Esophagus (tissue), 2 donors: ENCODE results near the gene TRIM26. TPM values are rescaled to one million over a fixed set of nuclear protein-coding genes. Genes with fewer than 3 reads are reported as not detected.

Experiments used
- H3K27ac ChIP-seq, 2 donors: one replicate each; pipeline ENCODE4 v1.5.1; 2013; ENCODE audit warnings: low read depth in 2 of 2, mild to moderate bottlenecking in 2 of 2, inconsistent platforms in 1 of 2, low read length in 1 of 2, moderate library complexity in 1 of 2
- H3K27me3 ChIP-seq, 2 donors: one replicate each; pipeline ENCODE4 v1.6.1; 2013; ENCODE audit warnings: low read length in 2 of 2, control low read depth in 1 of 2, mild to moderate bottlenecking in 1 of 2; ENCODE audit not compliant: insufficient read depth in 2 of 2, control insufficient read depth in 1 of 2
- H3K36me3 ChIP-seq, 2 donors: one replicate each; pipeline ENCODE4 v1.6.1; 2013; ENCODE audit warnings: low read length in 1 of 2; ENCODE audit not compliant: control insufficient read depth in 2 of 2, insufficient read depth in 2 of 2
- H3K4me1 ChIP-seq, 2 donors: one replicate each; pipeline ENCODE4 v1.6.1; 2013; ENCODE audit warnings: low read length in 1 of 2; ENCODE audit not compliant: control insufficient read depth in 2 of 2, insufficient read depth in 2 of 2
- H3K4me3 ChIP-seq, 2 donors: one replicate each; pipeline ENCODE4 v1.5.1; 2013; ENCODE audit warnings: low read length in 2 of 2, mild to moderate bottlenecking in 2 of 2, low read depth in 1 of 2, moderate library complexity in 1 of 2
- H3K9me3 ChIP-seq, 2 donors: one replicate each; pipeline ENCODE4 v1.6.1; 2013; ENCODE audit warnings: mild to moderate bottlenecking in 2 of 2, low read depth in 1 of 2, low read length in 1 of 2, moderate library complexity in 1 of 2; ENCODE audit not compliant: control insufficient read depth in 2 of 2, insufficient read depth in 1 of 2
- WGBS, 2 donors: extraction: QIAGEN DNeasy Blood & Tissue Kit; methylation state at CpG; one replicate each; pipeline ENCODE4 v1.1.7; 2013; 5-methylcytosine and 5-hydroxymethylcytosine counted together
- polyA plus RNA-seq, 2 donors: library from polyadenylated mRNA; stranded (reverse); fragments of 200-250 nt; gene quantifications; one replicate each; pipeline ENCODE4 v1.2.3, GENCODE V29; 2013
- donor health status: healthy with polysubstance abuse.
- donor health status: Bipolar disorder and iron deficiency.

The TRIM26 gene
- polyA plus RNA-seq, 2 donors: 33.3 to 40.2 TPM

GRCh38 chr6:30198166-30199084 lies 14.8 kb downstream of the TRIM26 start:
- Histone ChIP-seq H3K4me1 (peaks cover 0 to 2% of the 10 kb centered on the region in 2 donors), H3K36me3 (peaks cover 39 to 45% of the 10 kb centered on the region in 2 donors), H3K27me3 (no peaks in the 10 kb centered on the region), H3K4me3 (no peak overlapping the region), H3K27ac (peak overlapping the region in 1 of 2 donors; percentile 4), H3K9me3 (no peaks in the 10 kb centered on the region)
- WGBS, 2 donors: 87 to 90% methylated on average over 28 to 34 of the region's 34 CpGs

GRCh38 chr6:30196376-30196775 lies 16.8 kb downstream of the TRIM26 start:
- no peak overlapping the region for H3K27ac ChIP-seq
- WGBS, 2 donors: 91 to 95% methylated on average over 12 of the region's 12 CpGs
- no peak overlapping the region for H3K4me3 ChIP-seq
- peaks cover 0 to 2% of the 10 kb centered on the region in 2 donors for H3K4me1 ChIP-seq
- no peaks in the 10 kb centered on the region for H3K9me3 ChIP-seq
- H3K27me3 ChIP-seq: no peaks in the 10 kb centered on the region
- H3K36me3 ChIP-seq: peaks cover 39 to 52% of the 10 kb centered on the region in 2 donors

GRCh38 chr6:30195951-30196350 lies 17.3 kb downstream of the TRIM26 start:
- 95 to 100% methylated on average over 1 of the region's 1 CpG for WGBS, 2 donors
- Histone ChIP-seq H3K27me3 (no peaks in the 10 kb centered on the region), H3K4me3 (no peak overlapping the region), H3K36me3 (peaks cover 40 to 53% of the 10 kb centered on the region in 2 donors), H3K9me3 (no peaks in the 10 kb centered on the region), H3K4me1 (peaks cover 0 to 2% of the 10 kb centered on the region in 2 donors), H3K27ac (no peak overlapping the region)

GRCh38 chr6:30194797-30195690 lies 18.2 kb downstream of the TRIM26 start:
- H3K27ac ChIP-seq: no peak overlapping the region
- H3K27me3 ChIP-seq: no peaks in the 10 kb centered on the region
- H3K36me3 ChIP-seq: peaks cover 42 to 54% of the 10 kb centered on the region in 2 donors
- H3K4me1 ChIP-seq: no peaks in the 10 kb centered on the region
- no peak overlapping the region for H3K4me3 ChIP-seq
- H3K9me3 ChIP-seq: no peaks in the 10 kb centered on the region
- 88% methylated on average over 8 of the region's 8 CpGs for WGBS, 2 donors

- no peaks in the 10 kb centered on the region for H3K4me1 ChIP-seq
- H3K27ac ChIP-seq: no peak overlapping the region
- WGBS, 2 donors: 86 to 88% methylated on average over 7 of the region's 7 CpGs
- H3K27me3 ChIP-seq: no peaks in the 10 kb centered on the region
- H3K36me3 ChIP-seq: peaks cover 36 to 48% of the 10 kb centered on the region in 2 donors
- no peaks in the 10 kb centered on the region for H3K9me3 ChIP-seq
- no peak overlapping the region for H3K4me3 ChIP-seq
Measured at GRCh38 chr6:30192076-30192475, 21.1 kb downstream of the TRIM26 start.

- Histone ChIP-seq H3K27me3 (no peaks in the 10 kb centered on the region), H3K4me3 (no peak overlapping the region), H3K9me3 (no peaks in the 10 kb centered on the region), H3K36me3 (peaks cover 25 to 45% of the 10 kb centered on the region in 2 donors), H3K27ac (no peak overlapping the region), H3K4me1 (no peaks in the 10 kb centered on the region)
- 94 to 97% methylated on average over 5 of the region's 5 CpGs for WGBS, 2 donors
Measured at GRCh38 chr6:30188541-30188940, 24.7 kb downstream of the TRIM26 start.

- no peaks in the 10 kb centered on the region for H3K27me3 ChIP-seq
- WGBS, 2 donors: 93 to 94% methylated on average over 16 to 20 of the region's 20 CpGs
- no peaks in the 10 kb centered on the region for H3K9me3 ChIP-seq
- H3K27ac ChIP-seq: no peak overlapping the region
- no peaks in the 10 kb centered on the region for H3K4me1 ChIP-seq
- H3K36me3 ChIP-seq: peaks cover 24 to 37% of the 10 kb centered on the region in 2 donors
- H3K4me3 ChIP-seq: no peak overlapping the region
Measured at GRCh38 chr6:30185846-30186484, 27.2 kb downstream of the TRIM26 start.

- Histone ChIP-seq H3K27me3 (no peaks in the 10 kb centered on the region), H3K27ac (no peak overlapping the region), H3K9me3 (no peaks in the 10 kb centered on the region), H3K4me1 (no peaks in the 10 kb centered on the region), H3K36me3 (peaks cover 14 to 24% of the 10 kb centered on the region in 2 donors), H3K4me3 (no peak overlapping the region)
- 71 to 88% methylated on average over 5 of the region's 5 CpGs for WGBS, 2 donors
Measured at GRCh38 chr6:30184417-30185031, 28.7 kb downstream of the TRIM26 start.

- H3K27me3 ChIP-seq: no peaks in the 10 kb centered on the region
- no peaks in the 10 kb centered on the region for H3K9me3 ChIP-seq
- peaks cover 0 to 4% of the 10 kb centered on the region in 2 donors for H3K36me3 ChIP-seq
- WGBS, 2 donors: 93 to 96% methylated on average over 1 of the region's 1 CpG
- H3K4me3 ChIP-seq: no peak overlapping the region
- no peak overlapping the region for H3K27ac ChIP-seq
- no peaks in the 10 kb centered on the region for H3K4me1 ChIP-seq
Measured at GRCh38 chr6:30180145-30180544, 33.1 kb downstream of the TRIM26 start.
